ENCODE results near the gene BTBD8.
"Not testable (repeated sequence)": the region's sequence is repeated elsewhere in the genome, so short reads cannot be mapped to it uniquely, and the experiment has no call there.

- not testable (repeated sequence) for TF ChIP-seq CTCF (IDR thresholded peaks at IDR 0.05; ENCODE audit: insufficient read depth, low read length, poor library complexity, severe bottlenecking); EZH2phosphoT487 (conservative IDR thresholded peaks at IDR 0.05; ENCODE audit: low read length)
Observed at GRCh38 chr1:92074446-92074845, 5.7 kb upstream of the BTBD8 start.

Measured in SU-DHL-6 (cell line).